ENCODE data around the gene MAP2K7. TPM values are rescaled to one million over a fixed set of nuclear protein-coding genes. Genes with fewer than 3 reads are reported as not detected.

The MAP2K7 gene
- total RNA-seq, 4 donors from 2014 or later: 23.1 to 47.8 (median 30.9) TPM

DNA sequence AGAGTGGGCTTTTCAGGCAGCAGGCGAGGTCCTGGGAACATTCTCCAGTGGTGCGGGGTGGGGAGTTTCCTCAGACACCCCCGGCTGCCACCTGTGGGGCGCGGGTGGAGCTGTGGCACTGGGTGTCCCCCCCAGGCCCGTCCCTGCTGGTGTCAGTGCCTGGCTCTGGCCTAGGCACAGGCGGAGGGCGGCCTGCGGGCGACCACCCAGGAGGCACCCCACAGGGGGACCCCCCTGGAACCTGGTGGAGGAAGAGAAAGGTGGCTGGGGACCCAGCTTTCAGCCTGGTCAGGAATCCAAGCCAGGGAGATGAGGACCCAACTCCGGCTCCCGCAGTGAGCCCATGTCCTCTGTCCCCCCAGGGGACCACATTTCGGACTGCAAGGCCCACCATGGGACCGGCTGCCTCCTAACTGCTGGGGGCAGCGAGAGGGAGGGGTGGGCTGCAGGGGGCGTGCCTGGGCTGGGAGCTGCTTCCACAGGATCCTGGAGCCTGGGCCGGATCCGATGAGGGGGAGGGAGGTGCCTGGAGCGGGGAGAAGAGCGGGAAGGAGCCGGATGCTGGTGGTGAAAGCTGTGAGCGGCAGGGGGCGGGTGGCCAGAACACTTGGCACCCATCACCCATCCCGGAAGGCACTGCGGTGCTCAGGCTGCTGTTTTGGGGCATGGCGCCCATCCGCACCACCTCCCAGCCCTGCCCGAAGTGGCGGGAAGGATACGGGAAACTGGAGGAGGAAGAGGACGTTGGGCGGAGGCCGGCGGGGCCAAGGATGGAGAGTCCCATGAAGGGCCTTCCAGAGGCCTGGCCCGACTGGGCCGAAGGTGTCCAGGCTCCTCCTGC is 27.8 kb downstream of the MAP2K7 start:
- intact Hi-C loops (cut with DNase I; ENCODE audit: low total_unique reads): no loop called here
- 83 to 87% methylated on average over 32 to 36 of the region's 36 CpGs for WGBS, 2 donors
- no peak for DNase-seq (ENCODE audit: low spot score in 2 of 2)
- H3K4me3 ChIP-seq (ENCODE audit: low read depth, poor library complexity, severe bottlenecking): no peak overlapping the region
- TF ChIP-seq, protein P1, sequence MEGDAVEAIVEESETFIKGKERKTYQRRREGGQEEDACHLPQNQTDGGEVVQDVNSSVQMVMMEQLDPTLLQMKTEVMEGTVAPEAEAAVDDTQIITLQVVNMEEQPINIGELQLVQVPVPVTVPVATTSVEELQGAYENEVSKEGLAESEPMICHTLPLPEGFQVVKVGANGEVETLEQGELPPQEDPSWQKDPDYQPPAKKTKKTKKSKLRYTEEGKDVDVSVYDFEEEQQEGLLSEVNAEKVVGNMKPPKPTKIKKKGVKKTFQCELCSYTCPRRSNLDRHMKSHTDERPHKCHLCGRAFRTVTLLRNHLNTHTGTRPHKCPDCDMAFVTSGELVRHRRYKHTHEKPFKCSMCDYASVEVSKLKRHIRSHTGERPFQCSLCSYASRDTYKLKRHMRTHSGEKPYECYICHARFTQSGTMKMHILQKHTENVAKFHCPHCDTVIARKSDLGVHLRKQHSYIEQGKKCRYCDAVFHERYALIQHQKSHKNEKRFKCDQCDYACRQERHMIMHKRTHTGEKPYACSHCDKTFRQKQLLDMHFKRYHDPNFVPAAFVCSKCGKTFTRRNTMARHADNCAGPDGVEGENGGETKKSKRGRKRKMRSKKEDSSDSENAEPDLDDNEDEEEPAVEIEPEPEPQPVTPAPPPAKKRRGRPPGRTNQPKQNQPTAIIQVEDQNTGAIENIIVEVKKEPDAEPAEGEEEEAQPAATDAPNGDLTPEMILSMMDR (IDR thresholded peaks at IDR 0.05): no peak
- TF ChIP-seq POLR2A (IDR thresholded peaks at IDR 0.05): no peak

DNA sequence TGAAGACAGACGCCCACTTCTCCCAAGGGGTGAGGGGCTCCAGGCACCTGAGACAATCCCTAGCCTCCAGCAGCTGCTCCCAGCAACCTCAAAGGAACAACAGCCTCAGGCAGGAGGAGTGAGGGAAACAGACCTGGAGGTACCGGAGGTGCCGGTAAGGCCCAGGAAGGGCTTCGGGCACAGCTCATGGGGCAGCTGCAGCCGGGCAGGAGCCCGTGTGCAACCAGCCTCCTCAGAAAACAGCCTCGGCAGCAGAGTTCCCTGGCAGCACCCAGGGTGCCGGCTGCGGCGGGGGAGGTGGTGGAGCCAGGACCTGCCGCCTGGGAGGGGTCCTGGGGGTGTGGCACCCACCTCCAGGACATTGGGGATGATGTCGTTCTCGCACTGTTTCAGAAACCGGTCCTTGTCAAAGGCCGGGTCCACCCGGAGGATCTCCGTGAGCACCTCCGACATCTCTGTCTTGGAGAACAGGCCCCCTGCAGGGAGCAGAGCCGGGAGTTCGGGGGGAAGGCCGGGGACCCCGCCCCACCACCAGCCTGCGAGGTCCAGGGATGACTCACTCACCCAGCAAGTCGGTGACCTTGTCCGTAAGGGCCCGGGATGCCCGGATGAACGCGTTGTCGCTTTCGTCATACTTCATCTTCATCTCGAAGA is 28.7 kb downstream of the MAP2K7 start:
- 92 to 94% methylated on average over 26 to 31 of the region's 32 CpGs for WGBS, 2 donors
- no peak overlapping the region for H3K4me3 ChIP-seq (ENCODE audit: low read depth, poor library complexity, severe bottlenecking)
- intact Hi-C loops (cut with DNase I; ENCODE audit: low total_unique reads): no loop called here
- DNase-seq (ENCODE audit: low spot score in 2 of 2): no peak
- TF ChIP-seq POLR2A (IDR thresholded peaks at IDR 0.05): no peak
- TF ChIP-seq, protein P1 (IDR thresholded peaks at IDR 0.05): no peak

DNA sequence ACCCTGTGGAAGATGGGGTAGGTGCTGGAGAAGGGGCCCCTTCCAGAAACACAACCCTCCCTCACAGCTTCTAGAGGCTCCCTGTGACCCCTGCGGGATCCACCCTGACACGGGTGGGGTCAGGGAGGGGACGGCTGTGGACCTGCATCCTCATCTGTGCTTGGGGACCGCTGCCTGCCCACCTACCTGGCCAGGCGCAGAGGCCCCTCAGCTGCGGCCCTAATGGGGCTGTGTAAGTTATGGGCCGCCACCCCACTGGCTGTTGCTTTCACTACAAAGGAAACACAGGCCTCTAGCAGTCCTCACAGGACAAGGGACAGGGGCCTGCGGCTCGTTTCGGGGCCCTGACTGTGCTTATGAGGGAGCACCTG is 29.2 kb downstream of the MAP2K7 start:
- no peak overlapping the region for H3K4me3 ChIP-seq (ENCODE audit: low read depth, poor library complexity, severe bottlenecking)
- intact Hi-C loops (cut with DNase I; ENCODE audit: low total_unique reads): no loop called here
- WGBS, 2 donors: 91 to 93% methylated on average over 10 of the region's 10 CpGs
- TF ChIP-seq POLR2A (IDR thresholded peaks at IDR 0.05): no peak
- TF ChIP-seq, protein P1 (IDR thresholded peaks at IDR 0.05): no peak
- DNase-seq (ENCODE audit: low spot score in 2 of 2): no peak

DNA sequence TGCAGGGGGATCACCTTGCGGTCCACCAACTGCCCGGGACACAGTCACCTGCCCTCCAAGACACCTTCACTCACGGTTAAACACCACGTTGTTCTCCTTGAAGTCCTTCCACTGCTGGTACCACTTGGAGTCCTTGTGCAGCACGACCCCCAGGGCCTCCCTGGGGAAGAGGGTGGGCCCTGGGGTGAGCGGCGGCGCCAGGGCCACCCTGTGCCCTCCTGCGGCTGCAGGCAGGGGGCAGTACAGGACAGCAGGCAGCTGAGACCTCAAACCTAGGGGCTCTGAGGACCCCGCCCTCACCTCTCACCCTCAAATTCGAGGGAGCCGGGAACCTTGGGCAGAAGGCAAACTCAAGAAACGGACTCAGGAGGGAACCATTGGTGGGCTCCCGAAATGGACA is 29.7 kb downstream of the MAP2K7 start:
- DNase-seq (ENCODE audit: low spot score in 2 of 2): no peak
- intact Hi-C loops (cut with DNase I; ENCODE audit: low total_unique reads): no loop called here
- no peak overlapping the region for H3K4me3 ChIP-seq (ENCODE audit: low read depth, poor library complexity, severe bottlenecking)
- no peak for TF ChIP-seq POLR2A (IDR thresholded peaks at IDR 0.05)
- 81 to 91% methylated on average over 13 to 14 of the region's 14 CpGs for WGBS, 2 donors

DNA sequence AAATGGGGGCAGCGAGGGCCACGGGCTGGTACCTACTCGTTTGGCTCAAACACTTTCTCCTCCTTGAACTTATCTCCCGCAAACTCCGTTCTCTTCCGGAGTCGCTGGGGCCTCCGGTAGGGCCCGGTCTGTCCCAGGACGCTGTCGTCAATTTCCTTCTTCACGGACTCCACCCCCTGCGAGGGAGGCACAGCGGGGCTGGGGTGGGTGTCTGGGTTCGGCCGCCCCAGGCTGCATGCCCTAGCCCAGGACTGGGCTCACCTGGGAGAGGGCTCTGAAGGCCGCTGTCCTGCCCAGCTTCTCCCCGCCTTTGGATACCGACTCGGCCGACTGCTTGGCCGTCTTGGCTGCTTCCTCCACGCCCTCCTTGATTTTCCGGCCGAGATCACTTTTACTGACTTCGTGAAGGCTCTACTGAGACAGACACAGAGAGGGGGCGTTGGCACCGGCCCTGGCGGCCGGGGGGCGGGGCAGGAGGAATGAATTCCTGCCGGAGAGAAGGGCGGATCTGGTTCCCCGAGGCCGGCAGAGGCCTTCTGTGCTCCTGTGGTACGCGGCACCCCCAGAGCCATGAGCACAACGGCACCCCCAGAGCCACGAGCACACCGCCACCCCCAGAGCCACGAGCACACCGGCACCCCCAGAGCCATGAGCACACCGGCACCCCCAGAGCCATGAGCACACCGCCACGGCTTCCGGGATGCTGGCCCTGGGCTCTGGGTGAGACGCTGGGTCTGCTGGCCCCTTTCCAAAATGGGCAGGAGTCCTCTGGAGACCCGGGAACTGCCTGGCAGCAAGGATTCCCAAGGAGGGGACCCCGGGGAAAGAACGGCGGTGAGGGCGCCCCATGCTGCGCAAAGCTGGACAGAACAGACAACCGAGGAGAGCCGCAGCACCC is 30.4 kb downstream of the MAP2K7 start:
- intact Hi-C loops (cut with DNase I; ENCODE audit: low total_unique reads): no loop called here
- TF ChIP-seq, protein P1 (IDR thresholded peaks at IDR 0.05): no peak
- no peak for TF ChIP-seq POLR2A (IDR thresholded peaks at IDR 0.05)
- 86 to 88% methylated on average over 46 to 55 of the region's 55 CpGs for WGBS, 2 donors
- no peak for DNase-seq (ENCODE audit: low spot score in 2 of 2)
- no peak overlapping the region for H3K4me3 ChIP-seq (ENCODE audit: low read depth, poor library complexity, severe bottlenecking)

DNA sequence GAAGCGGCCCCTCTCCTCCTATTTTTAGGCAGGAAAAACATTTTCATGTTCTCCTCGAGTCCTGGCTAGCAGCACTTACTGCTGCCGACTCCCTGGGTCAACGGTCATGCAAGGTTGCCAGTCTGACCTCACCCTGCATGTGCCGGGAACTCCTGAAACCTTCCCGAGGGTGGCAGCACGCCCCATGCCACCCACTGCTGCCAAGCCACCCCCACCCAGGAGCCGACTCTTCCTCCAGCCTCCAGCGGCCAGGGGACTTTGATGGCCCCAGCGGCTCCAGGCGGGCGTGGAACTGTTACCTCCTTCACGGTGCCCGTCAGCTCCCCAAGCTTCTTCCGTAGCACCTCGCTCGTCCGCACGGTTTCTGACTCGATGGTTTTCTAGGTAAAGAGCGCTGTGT is 31.1 kb downstream of the MAP2K7 start:
- DNase-seq (ENCODE audit: low spot score in 2 of 2): no peak
- H3K4me3 ChIP-seq (ENCODE audit: low read depth, poor library complexity, severe bottlenecking): no peak overlapping the region
- TF ChIP-seq, protein P1 (IDR thresholded peaks at IDR 0.05): no peak
- TF ChIP-seq POLR2A (IDR thresholded peaks at IDR 0.05): no peak
- intact Hi-C loops (cut with DNase I; ENCODE audit: low total_unique reads): no loop called here
- WGBS, 2 donors: 90 to 92% methylated on average over 21 of the region's 21 CpGs

Measured in lower leg skin (tissue), 4 donors.